Heart left ventricle (tissue), 16 donors: Measurements from ENCODE around the gene TNS1. TPM values are rescaled to one million over a fixed set of nuclear protein-coding genes. Genes with fewer than 3 reads are reported as not detected.

Experiments
- ATAC-seq, 4 donors: fragments of 200-7000 bp; cut with Tn5 transposase; one replicate each; pipeline ENCODE4 v1.9.1; 2020 to 2022; ENCODE audit warnings: moderate library complexity in 4 of 4, mild to moderate bottlenecking in 3 of 4, moderate number of reproducible peaks in 1 of 4
- DNase-seq, 5 donors: peaks; one replicate each; pipeline ENCODE4 v3.0.0-alpha.2; 2020
- H3K27ac ChIP-seq, 12 donors: fragments of 200-600 bp; sonication (generic) in 4 of 12; one replicate each; pipeline versions ENCODE4 v1.5.0 to v1.8.0; 2016 to 2022; ENCODE audit warnings: mild to moderate bottlenecking in 2 of 12
- H3K27me3 ChIP-seq, 9 donors: fragments of 200-600 bp; sonication (generic) in 2 of 9; one replicate each; pipeline versions ENCODE4 v1.5.1 to v1.8.0; 2016 to 2022; ENCODE audit warnings: mild to moderate bottlenecking in 3 of 9
- H3K36me3 ChIP-seq, 9 donors: fragments of 200-600 bp; sonication (generic) in 2 of 9; one replicate each; pipeline versions ENCODE4 v1.5.0 to v1.8.0; 2018 to 2022; ENCODE audit warnings: mild to moderate bottlenecking in 2 of 9
- H3K4me1 ChIP-seq, 12 donors: fragments of 200-600 bp; sonication (generic) in 4 of 12; one replicate each; pipeline versions ENCODE4 v1.5.0 to v1.8.0; 2016 to 2022; ENCODE audit warnings: mild to moderate bottlenecking in 3 of 12
- H3K4me3 ChIP-seq, 12 donors: fragments of 200-600 bp; sonication (generic) in 4 of 12; one replicate each; pipeline versions ENCODE4 v1.5.0 to v1.8.0; 2017 to 2022; ENCODE audit warnings: mild to moderate bottlenecking in 9 of 12, moderate library complexity in 4 of 12
- H3K9me3 ChIP-seq, 12 donors: fragments of 200-600 bp; sonication (generic) in 4 of 12; one replicate each; pipeline versions ENCODE4 v1.5.0 to v1.8.0; 2016 to 2022; ENCODE audit warnings: mild to moderate bottlenecking in 1 of 12
- CTCF ChIP-seq, 12 donors: fragments of 200-600 bp; sonication (generic) in 4 of 12; IDR thresholded peaks; one replicate each; pipeline versions ENCODE4 v1.5.0 to v1.8.0; 2018 to 2022; ENCODE audit warnings: antibody characterized with exemption in 12 of 12, mild to moderate bottlenecking in 5 of 12
- POLR2A ChIP-seq, 2 donors: fragments of 450-650 bp; IDR thresholded peaks; one replicate each; pipeline ENCODE4 v1.6.1; 2017; ENCODE audit warnings: antibody characterized with exemption in 2 of 2, mild to moderate bottlenecking in 2 of 2, moderate library complexity in 2 of 2
- WGBS, 4 donors: extraction: QIAGEN DNeasy Blood & Tissue Kit in 2 of 4; methylation state at CpG; one replicate each; pipeline versions ENCODE4 v1.1.5 to v1.1.7; 2013 to 2018; 5-methylcytosine and 5-hydroxymethylcytosine counted together
- intact Hi-C, 10 donors: fragments of 100-400 bp; cut with DNase I; formaldehyde crosslinking; loops; one replicate each; pipeline versions ENCODE4 v1.11.1 to v1.14.2; 2022
- polyA plus RNA-seq, 2 donors: library from polyadenylated mRNA; stranded (reverse); fragments of 200-250 nt; gene quantifications; one replicate each; pipeline ENCODE4 v1.2.3, GENCODE V29; 2013
- total RNA-seq, 9 donors: library from RNA; depleted of rRNA in 2 of 9; stranded (reverse); fragments of >200 nt in 2 of 9; fragmentation: NEBNext Ultra II Directional in 3 of 9; extraction: Animal tissue kit (Norgen Biotek cat#: 25700) in 3 of 9; gene quantifications; one replicate each; pipeline versions ENCODE4 v1.1.0 to v1.2.4, GENCODE V29; 2016 to 2023
- donor health status: ischemic (EF 13 %, LVEDD 7.1; RV severe dilation, severe dysfunction).
- donor health status: healthy with polysubstance abuse.
- donor health status: DM: no; HTN: yes; CAD: no.
- donor health status: DM: no; HTN: no; CAD: no.
- donor health status: ischemic (EF 25% LVEDD 6.9; RV normal size, moderate dysfunction).
- donor health status: ischemic (EF 25% LVEDD 5.7; RV mildly dilated, moderate dysfunction).
- donor health status: healthy.
- donor health status: DM: yes; HTN: yes; CAD: no.
- donor health status: ischemic (EF 35%, LVEDD 5.7; RV mildly dilated, moderate dysfunction).
- donor health status: nonischemic (EF 11% LVEDD 7.7; RV severe dilation, severe dysfunction).
- donor health status: DM: yes; HTN: yes; CAD: no.
- donor health status: PGD.
- donor health status: ischemic (EF 29% LVEDD 5.4; RV normal size, mild dysfunction).
- donor health status: nonischemic (EF 23%, LVEDD 6.1; RV moderate dilation, normal function).

Gene TNS1
- total and polyA plus RNA-seq, 11 donors, result 243 to 899 (median 669) TPM

GRCh38 chr2:217953531-217953932, 49.3 kb downstream of the TNS1 start:
- intact Hi-C loops, result loop anchor here in 1 of 10 donors (5.0 kb wide), 1 partner anchor 34 kb away; no protein-coding TSS in a partner anchor
- Histone ChIP-seq H3K27ac (peak overlapping the region; percentile 57 to 97 (median 84)), H3K4me3 (no peak overlapping the region), H3K9me3 (no peaks in the 10 kb centered on the region), H3K27me3 (no peaks in the 10 kb centered on the region), H3K4me1 (peaks cover 20 to 98% (median 77%) of the 10 kb centered on the region in 12 donors), H3K36me3 (no peaks in the 10 kb centered on the region)
- WGBS, 4 donors, result 28 to 41% (median 35%) methylated on average over 2 to 6 of the region's 6 CpGs
- ATAC-seq (peak; percentile 27 to 65 (median 50)), DNase-seq (peak in 3 of 5 donors; percentile 41 to 65 (median 51))
- no peak for TF ChIP-seq POLR2A (IDR thresholded peaks at IDR 0.05)
- TF ChIP-seq CTCF (IDR thresholded peaks at IDR 0.05), result peak in 5 of 12 donors; percentile 14 to 50 (median 38)

- Histone ChIP-seq H3K27ac (peak overlapping the region; percentile 57 to 97 (median 84)), H3K36me3 (no peaks in the 10 kb centered on the region), H3K9me3 (no peaks in the 10 kb centered on the region), H3K27me3 (no peaks in the 10 kb centered on the region), H3K4me3 (no peak overlapping the region), H3K4me1 (peaks cover 20 to 98% (median 80%) of the 10 kb centered on the region in 12 donors)
- peak; percentile 8 to 43 (median 26) for ATAC-seq
- peak in 4 of 5 donors; percentile 55 to 78 (median 75) for DNase-seq
- intact Hi-C loops, result loop anchor here in 1 of 10 donors (5.0 kb wide), 1 partner anchor 34 kb away; no protein-coding TSS in a partner anchor
- WGBS, 4 donors, result 48 to 64% (median 60%) methylated on average over 6 to 7 of the region's 7 CpGs
- TF ChIP-seq CTCF (IDR thresholded peaks at IDR 0.05) (no peak), POLR2A (IDR thresholded peaks at IDR 0.05) (no peak)
These were observed 49.7 kb downstream of the TNS1 start for GRCh38 chr2:217953011-217953481.

GRCh38 chr2:217952409-217952808, 50.4 kb downstream of the TNS1 start:
- Histone ChIP-seq H3K4me1 (peaks cover 20 to 100% (median 81%) of the 10 kb centered on the region in 12 donors), H3K9me3 (no peaks in the 10 kb centered on the region), H3K27me3 (no peaks in the 10 kb centered on the region), H3K36me3 (no peaks in the 10 kb centered on the region), H3K27ac (peak overlapping the region; percentile 57 to 97 (median 84)), H3K4me3 (no peak overlapping the region)
- DNase-seq, result peak in 2 of 5 donors; percentile 15 to 42
- intact Hi-C loops, result loop anchor here in 1 of 10 donors (5.0 kb wide), 1 partner anchor 35 kb away; no protein-coding TSS in a partner anchor
- WGBS, 4 donors, result 86 to 96% (median 93%) methylated on average over 7 of the region's 7 CpGs
- TF ChIP-seq POLR2A (IDR thresholded peaks at IDR 0.05) (no peak), CTCF (IDR thresholded peaks at IDR 0.05) (no peak)
- no peak for ATAC-seq

- DNase-seq (peak in 3 of 5 donors; percentile 8 to 57 (median 15)), ATAC-seq (no peak)
- Histone ChIP-seq H3K4me3 (no peak overlapping the region), H3K27me3 (no peaks in the 10 kb centered on the region), H3K36me3 (no peaks in the 10 kb centered on the region), H3K27ac (peak overlapping the region; percentile 57 to 97 (median 84)), H3K9me3 (no peaks in the 10 kb centered on the region), H3K4me1 (peaks cover 20 to 98% (median 74%) of the 10 kb centered on the region in 12 donors)
- no peak for TF ChIP-seq POLR2A (IDR thresholded peaks at IDR 0.05)
- TF ChIP-seq CTCF (IDR thresholded peaks at IDR 0.05), result no peak
- 63 to 81% (median 77%) methylated on average over 11 of the region's 11 CpGs for WGBS, 4 donors
- intact Hi-C loops, result loop anchor here in 1 of 10 donors (5.0 kb wide), 1 partner anchor 36 kb away; no protein-coding TSS in a partner anchor
These were observed 51.1 kb downstream of the TNS1 start for GRCh38 chr2:217951521-217952247.
